Esophagus muscularis mucosa (tissue), 4 donors: ENCODE data around the gene CPEB2. TPM values are rescaled to one million over a fixed set of nuclear protein-coding genes. Genes with fewer than 3 reads are reported as not detected.

Source experiments
- DNase-seq: peaks from one replicate; pipeline ENCODE4 v3.0.0-alpha.2; 2017; ENCODE audit errors: extremely low spot score
- H3K27ac ChIP-seq, 4 donors: fragments of 200-600 bp; sonication (generic); replicated peaks in 1 of 4; 1 replicate in 3 of 4; 2 replicates in 1 of 4; pipeline ENCODE4 v1.5.1; 2016 to 2019; ENCODE audit warnings: mild to moderate bottlenecking in 1 of 4
- H3K27me3 ChIP-seq, 4 donors: fragments of 200-600 bp; sonication (generic); one replicate each; pipeline versions ENCODE4 v1.5.1 to v1.6.0; 2016 to 2019
- H3K36me3 ChIP-seq, 4 donors: fragments of 200-600 bp; sonication (generic); one replicate each; pipeline ENCODE4 v1.5.1; 2016 to 2019
- H3K4me1 ChIP-seq, 4 donors: fragments of 200-600 bp; sonication (generic); one replicate each; pipeline ENCODE4 v1.5.1; 2016 to 2019
- H3K4me3 ChIP-seq, 4 donors: fragments of 200-600 bp; sonication (generic); 1 replicate in 2 of 4; 2 replicates in 2 of 4; pipeline ENCODE4 v1.5.1; 2016 to 2019; ENCODE audit warnings: mild to moderate bottlenecking in 4 of 4, moderate library complexity in 1 of 4
- H3K9me3 ChIP-seq, 4 donors: fragments of 200-600 bp; sonication (generic); 1 replicate in 3 of 4; 2 replicates in 1 of 4; pipeline ENCODE4 v1.5.1; 2016 to 2019
- EP300 ChIP-seq: sonication (generic); formaldehyde crosslinking; IDR thresholded peaks from one replicate; pipeline ENCODE4 v1.6.1; 2017; ENCODE audit warnings: antibody characterized with exemption
- POLR2A ChIP-seq: fragments of 450-650 bp; IDR thresholded peaks from one replicate; pipeline ENCODE4 v1.6.1; 2017; ENCODE audit warnings: antibody characterized with exemption, moderate library complexity, mild to moderate bottlenecking, low read depth
- POLR2AphosphoS5 ChIP-seq, 2 donors: sonication (generic); formaldehyde crosslinking; IDR thresholded peaks; one replicate each; pipeline ENCODE4 v1.6.1; 2017; ENCODE audit warnings: antibody characterized with exemption in 2 of 2
- WGBS: methylation state at CpG from one replicate; pipeline ENCODE4 v1.1.5; 2018; 5-methylcytosine and 5-hydroxymethylcytosine counted together
- intact Hi-C: fragments of 100-400 bp; cut with DNase I; formaldehyde crosslinking; loops from one replicate; pipeline ENCODE4 v1.15.1; 2023
- total RNA-seq, 4 donors: library from RNA; depleted of rRNA; stranded (reverse); fragments of >200 nt; gene quantifications; one replicate each; pipeline versions ENCODE4 v1.1.0 to v1.2.1, GENCODE V29; 2016
- TF ChIP-seq, protein P1 (sequence below), 3 experiments: fragments of 200-600 bp in 2 of 3; fragments of 450-650 bp in 1 of 3; sonication (generic) in 2 of 3; IDR thresholded peaks; one replicate each; pipeline ENCODE4 v1.5.1; 2017 to 2019; ENCODE audit warnings: antibody characterized with exemption in 3 of 3, mild to moderate bottlenecking in 2 of 3, moderate library complexity in 1 of 3

The CPEB2 gene
- total RNA-seq, 4 donors from 2014 or later = 23.7 to 35.7 (median 25.6) TPM

DNA sequence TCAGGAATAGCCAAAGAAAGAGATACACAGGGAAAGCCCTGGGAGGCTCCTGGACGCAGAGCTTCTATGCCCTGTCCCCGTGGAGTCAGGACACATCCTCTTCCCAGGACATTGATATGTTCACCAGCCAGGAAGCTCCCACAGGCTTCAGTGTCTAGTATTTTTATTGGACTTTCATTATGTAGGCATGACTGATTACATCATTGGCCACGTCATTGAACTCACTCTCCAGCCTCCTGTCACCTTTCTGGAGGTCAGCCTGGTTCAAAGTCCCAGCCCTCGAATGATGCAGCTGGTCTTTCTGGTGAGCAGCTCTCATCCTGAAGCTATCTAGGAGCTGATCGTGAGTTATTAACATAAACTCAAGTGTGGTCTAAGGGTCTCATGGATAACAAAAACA is 104.1 kb downstream of the CPEB2 start:
- Histone ChIP-seq H3K27ac (no peak overlapping the region), H3K36me3 (no peaks in the 10 kb centered on the region), H3K4me3 (no peak overlapping the region), H3K27me3 (no peaks in the 10 kb centered on the region), H3K9me3 (no peaks in the 10 kb centered on the region), H3K4me1 (no peaks in the 10 kb centered on the region)
- TF ChIP-seq EP300 (no peak), POLR2A (no peak), POLR2AphosphoS5 (IDR thresholded peaks at IDR 0.05) (no peak)
- TF ChIP-seq, protein P1, sequence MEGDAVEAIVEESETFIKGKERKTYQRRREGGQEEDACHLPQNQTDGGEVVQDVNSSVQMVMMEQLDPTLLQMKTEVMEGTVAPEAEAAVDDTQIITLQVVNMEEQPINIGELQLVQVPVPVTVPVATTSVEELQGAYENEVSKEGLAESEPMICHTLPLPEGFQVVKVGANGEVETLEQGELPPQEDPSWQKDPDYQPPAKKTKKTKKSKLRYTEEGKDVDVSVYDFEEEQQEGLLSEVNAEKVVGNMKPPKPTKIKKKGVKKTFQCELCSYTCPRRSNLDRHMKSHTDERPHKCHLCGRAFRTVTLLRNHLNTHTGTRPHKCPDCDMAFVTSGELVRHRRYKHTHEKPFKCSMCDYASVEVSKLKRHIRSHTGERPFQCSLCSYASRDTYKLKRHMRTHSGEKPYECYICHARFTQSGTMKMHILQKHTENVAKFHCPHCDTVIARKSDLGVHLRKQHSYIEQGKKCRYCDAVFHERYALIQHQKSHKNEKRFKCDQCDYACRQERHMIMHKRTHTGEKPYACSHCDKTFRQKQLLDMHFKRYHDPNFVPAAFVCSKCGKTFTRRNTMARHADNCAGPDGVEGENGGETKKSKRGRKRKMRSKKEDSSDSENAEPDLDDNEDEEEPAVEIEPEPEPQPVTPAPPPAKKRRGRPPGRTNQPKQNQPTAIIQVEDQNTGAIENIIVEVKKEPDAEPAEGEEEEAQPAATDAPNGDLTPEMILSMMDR (IDR thresholded peaks at IDR 0.05) = no peak
- WGBS = 72% methylated on average over 5 of the region's 5 CpGs
- intact Hi-C loops = no loop called here
- DNase-seq = no peak

DNA sequence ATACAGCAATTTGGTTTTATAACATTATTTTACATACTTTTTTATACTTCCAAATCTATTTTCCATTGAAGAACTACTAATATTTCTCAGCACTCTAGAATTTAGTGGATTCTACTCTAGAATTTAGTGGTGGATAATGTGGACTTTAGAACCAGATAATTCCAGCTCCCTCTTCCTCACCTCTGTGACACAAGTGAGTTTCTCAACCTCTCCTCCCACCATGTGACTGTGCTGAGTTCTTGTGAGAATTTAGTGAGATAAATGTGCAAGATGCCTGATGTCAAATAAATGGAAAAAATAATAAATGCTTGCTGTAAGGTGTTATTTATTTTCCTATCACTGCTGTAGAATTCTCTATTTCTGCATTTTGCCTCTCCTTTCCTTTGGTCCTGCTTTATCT is 107.3 kb downstream of the CPEB2 start:
- TF ChIP-seq, protein P1 (IDR thresholded peaks at IDR 0.05) = no peak
- TF ChIP-seq POLR2AphosphoS5 (IDR thresholded peaks at IDR 0.05) (no peak), EP300 (no peak), POLR2A (no peak)
- no peaks in the 10 kb centered on the region for H3K4me1 ChIP-seq
- no peaks in the 10 kb centered on the region for H3K36me3 ChIP-seq
- no peak overlapping the region for H3K27ac ChIP-seq
- DNase-seq = no peak
- no peaks in the 10 kb centered on the region for H3K9me3 ChIP-seq
- H3K27me3 ChIP-seq = no peaks in the 10 kb centered on the region
- H3K4me3 ChIP-seq = no peak overlapping the region
- intact Hi-C loops = no loop called here

DNA sequence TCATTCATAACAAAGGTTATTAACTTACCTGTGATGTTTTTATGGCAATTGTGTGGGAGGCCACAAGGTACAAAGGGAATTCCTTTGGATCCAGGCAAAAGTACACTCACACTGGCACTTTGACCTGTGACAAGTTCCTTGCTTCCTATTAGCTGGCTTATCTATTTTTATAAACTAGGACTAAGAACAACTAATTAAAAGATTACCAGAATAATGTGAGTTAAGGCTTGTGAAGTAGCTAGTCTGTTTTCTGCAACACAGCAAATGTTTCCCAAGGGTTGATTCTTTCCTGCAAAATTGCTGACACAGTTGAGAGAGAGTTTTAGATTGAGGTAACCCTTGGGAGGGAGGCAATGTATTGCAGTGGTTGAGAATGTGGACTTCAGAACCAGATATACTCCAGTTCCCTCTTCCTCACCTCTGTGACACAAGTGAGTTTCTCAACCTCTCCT is 107.9 kb downstream of the CPEB2 start:
- DNase-seq = no peak

DNA sequence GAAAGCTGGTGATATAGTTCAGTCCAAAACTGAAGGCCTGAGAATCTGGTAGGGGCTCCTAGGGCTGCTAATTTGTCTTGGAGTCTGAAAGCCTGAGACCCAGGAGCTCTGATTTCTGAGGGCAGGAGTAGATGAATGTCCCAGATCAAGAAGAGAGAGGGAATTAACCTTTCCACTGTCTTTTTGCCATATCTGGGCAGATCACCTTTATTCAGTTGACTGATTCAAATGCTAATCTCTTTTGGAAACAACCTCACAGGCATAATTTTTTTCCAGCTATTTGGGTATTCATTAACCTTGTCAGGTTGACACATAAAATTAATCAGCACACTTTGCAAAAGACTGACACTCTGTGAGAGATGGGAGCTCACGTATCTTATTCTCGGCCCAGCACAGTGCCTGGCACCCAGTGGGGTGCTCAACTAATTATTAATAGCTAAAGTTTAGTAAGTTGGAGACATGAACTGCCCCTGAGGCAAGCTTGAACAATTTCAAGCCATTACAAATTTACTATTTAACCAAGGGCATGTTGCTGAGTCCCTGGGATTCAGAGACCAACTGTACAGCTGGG is 114.3 kb downstream of the CPEB2 start:
- Histone ChIP-seq H3K4me3 (no peak overlapping the region), H3K36me3 (no peaks in the 10 kb centered on the region), H3K4me1 (peaks cover 0 to 6% (median 0%) of the 10 kb centered on the region in 4 donors), H3K27me3 (no peaks in the 10 kb centered on the region), H3K9me3 (no peaks in the 10 kb centered on the region), H3K27ac (no peak overlapping the region)
- DNase-seq = no peak
- TF ChIP-seq POLR2A (no peak), EP300 (no peak), POLR2AphosphoS5 (IDR thresholded peaks at IDR 0.05) (no peak)
- TF ChIP-seq, protein P1 (IDR thresholded peaks at IDR 0.05) = no peak
- intact Hi-C loops = no loop called here
- WGBS = 82% methylated on average over 2 of the region's 2 CpGs

More for the DNA sequence above, 107.9 kb downstream of the CPEB2 start:
- Histone ChIP-seq H3K27me3 (no peaks in the 10 kb centered on the region), H3K4me3 (no peak overlapping the region), H3K36me3 (no peaks in the 10 kb centered on the region), H3K27ac (no peak overlapping the region), H3K9me3 (no peaks in the 10 kb centered on the region), H3K4me1 (no peaks in the 10 kb centered on the region)
- TF ChIP-seq EP300 (no peak), POLR2A (no peak), POLR2AphosphoS5 (IDR thresholded peaks at IDR 0.05) (no peak)
- TF ChIP-seq, protein P1 (IDR thresholded peaks at IDR 0.05) = no peak
- intact Hi-C loops = no loop called here
